ENCODE measurements around the gene TNRC6C.
A peak's percentile ranks its signal among the peaks of the same experiment; 100 is the strongest.

TNRC6C gene

DNA sequence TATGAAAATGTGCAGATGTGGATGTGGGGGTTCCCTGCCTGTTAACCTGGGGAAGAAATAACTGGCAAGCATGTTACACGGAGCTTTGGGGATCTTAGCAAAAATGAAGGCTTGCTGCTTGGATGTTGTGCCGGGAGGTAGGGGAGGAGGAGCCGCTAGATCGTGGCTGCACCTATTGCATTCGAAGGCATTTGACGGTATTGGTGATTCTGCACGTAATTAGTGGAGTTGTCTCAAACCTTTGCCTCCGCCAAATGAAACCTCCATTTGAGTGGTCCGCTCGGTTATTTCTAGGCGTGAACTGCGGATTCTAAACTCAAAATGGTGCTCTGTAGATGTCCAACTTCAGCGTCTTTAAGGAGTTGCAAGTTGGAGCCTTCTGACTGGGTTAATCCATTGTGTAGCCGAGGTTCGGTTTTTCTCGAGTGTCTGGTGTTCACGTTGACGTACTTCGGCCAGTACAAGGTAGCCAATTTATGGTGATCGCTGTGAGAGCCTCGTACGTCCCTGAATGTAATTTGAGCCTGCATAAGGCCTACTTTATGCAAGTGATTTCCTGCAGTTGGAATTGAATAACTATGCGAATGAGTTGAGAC is 1.5 kb downstream of the TNRC6C start (continued):
- TF ChIP-seq, protein P1, sequence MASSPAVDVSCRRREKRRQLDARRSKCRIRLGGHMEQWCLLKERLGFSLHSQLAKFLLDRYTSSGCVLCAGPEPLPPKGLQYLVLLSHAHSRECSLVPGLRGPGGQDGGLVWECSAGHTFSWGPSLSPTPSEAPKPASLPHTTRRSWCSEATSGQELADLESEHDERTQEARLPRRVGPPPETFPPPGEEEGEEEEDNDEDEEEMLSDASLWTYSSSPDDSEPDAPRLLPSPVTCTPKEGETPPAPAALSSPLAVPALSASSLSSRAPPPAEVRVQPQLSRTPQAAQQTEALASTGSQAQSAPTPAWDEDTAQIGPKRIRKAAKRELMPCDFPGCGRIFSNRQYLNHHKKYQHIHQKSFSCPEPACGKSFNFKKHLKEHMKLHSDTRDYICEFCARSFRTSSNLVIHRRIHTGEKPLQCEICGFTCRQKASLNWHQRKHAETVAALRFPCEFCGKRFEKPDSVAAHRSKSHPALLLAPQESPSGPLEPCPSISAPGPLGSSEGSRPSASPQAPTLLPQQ (tag by site-specific recombination; IDR thresholded peaks at IDR 0.05), result no peak
- TF ChIP-seq ZNF174 (tag by site-specific recombination; IDR thresholded peaks at IDR 0.05) (no peak), ZBTB21 (tag by site-specific recombination; IDR thresholded peaks at IDR 0.05) (no peak), ZNF214 (tag by site-specific recombination; IDR thresholded peaks at IDR 0.05; ENCODE audit: borderline replicate concordance) (no peak), OSR2 (tag by site-specific recombination; IDR thresholded peaks at IDR 0.05) (peak; percentile 41; the same call in 1 of the 2 replicates), ZNF292 (tag by site-specific recombination; IDR thresholded peaks at IDR 0.05; ENCODE audit: borderline replicate concordance, low read depth) (no peak), ZNF654 (tag by site-specific recombination; IDR thresholded peaks at IDR 0.05; ENCODE audit: low read depth) (no peak), MYNN (tag by site-specific recombination; IDR thresholded peaks at IDR 0.05; ENCODE audit: borderline replicate concordance) (no peak), ZNF626 (tag by site-specific recombination; IDR thresholded peaks at IDR 0.05) (no peak), ZBTB1 (tag by site-specific recombination; IDR thresholded peaks at IDR 0.05) (no peak), ZNF596 (tag by site-specific recombination; IDR thresholded peaks at IDR 0.05) (no peak), ZSCAN5A (tag by site-specific recombination; IDR thresholded peaks at IDR 0.05) (no peak), KLF8 (tag by site-specific recombination; IDR thresholded peaks at IDR 0.05) (peak; percentile 38; the same call in 1 of the 2 replicates), ZNF423 (tag by site-specific recombination; IDR thresholded peaks at IDR 0.05) (no peak), ZNF19 (tag by site-specific recombination; IDR thresholded peaks at IDR 0.05; ENCODE audit: low read depth) (no peak)

DNA sequence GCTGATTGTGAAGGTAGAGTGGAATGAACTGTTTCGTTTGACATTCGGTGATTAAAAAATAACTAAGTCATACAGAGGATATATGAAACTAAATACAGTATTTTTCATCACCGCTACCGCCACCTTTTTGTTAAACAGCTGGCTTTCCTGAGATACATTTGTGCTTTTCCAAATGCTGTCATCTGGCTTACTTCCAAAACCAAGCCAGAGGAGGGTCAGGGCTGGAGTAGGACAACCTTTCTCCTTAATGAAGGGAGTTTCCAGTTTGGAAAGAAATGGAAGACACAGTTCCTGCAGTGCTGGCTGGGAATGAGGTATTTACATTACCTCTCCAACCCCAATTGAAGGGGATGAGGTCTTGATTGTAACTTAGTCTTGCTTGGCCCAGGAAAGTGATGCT is 3.2 kb downstream of the TNRC6C start:
- ChIA-PET POLR2A (no interaction called here), CTCF (interaction anchor here (0.5 to 4.7 kb wide), 2 partner anchors 52 to 82 kb away, joined by 4 to 28 read pairs; no protein-coding TSS in a partner anchor)
- Histone ChIP-seq H3K4me1 (ENCODE audit: control insufficient read depth, insufficient read depth, low read length) (peaks cover 40% of the 10 kb centered on the region), H3K36me3 (ENCODE audit: control insufficient read depth in 2 of 2, insufficient read depth in 1 of 2, low read length in 2 of 2) (no peaks in the 10 kb centered on the region), H3K9me3 (ENCODE audit: control insufficient read depth, insufficient read depth, low read depth, low read length) (no peaks in the 10 kb centered on the region), H3K27ac (ENCODE audit: extremely low read depth, low read depth, low read length) (no peak overlapping the region), H3K4me3 (ENCODE audit: low read depth, low read length) (no peak overlapping the region)
- peak; percentile 99 for TF ChIP-seq ZNF664 (tag by site-specific recombination; IDR thresholded peaks at IDR 0.05)
- TF ChIP-seq, protein P2, sequence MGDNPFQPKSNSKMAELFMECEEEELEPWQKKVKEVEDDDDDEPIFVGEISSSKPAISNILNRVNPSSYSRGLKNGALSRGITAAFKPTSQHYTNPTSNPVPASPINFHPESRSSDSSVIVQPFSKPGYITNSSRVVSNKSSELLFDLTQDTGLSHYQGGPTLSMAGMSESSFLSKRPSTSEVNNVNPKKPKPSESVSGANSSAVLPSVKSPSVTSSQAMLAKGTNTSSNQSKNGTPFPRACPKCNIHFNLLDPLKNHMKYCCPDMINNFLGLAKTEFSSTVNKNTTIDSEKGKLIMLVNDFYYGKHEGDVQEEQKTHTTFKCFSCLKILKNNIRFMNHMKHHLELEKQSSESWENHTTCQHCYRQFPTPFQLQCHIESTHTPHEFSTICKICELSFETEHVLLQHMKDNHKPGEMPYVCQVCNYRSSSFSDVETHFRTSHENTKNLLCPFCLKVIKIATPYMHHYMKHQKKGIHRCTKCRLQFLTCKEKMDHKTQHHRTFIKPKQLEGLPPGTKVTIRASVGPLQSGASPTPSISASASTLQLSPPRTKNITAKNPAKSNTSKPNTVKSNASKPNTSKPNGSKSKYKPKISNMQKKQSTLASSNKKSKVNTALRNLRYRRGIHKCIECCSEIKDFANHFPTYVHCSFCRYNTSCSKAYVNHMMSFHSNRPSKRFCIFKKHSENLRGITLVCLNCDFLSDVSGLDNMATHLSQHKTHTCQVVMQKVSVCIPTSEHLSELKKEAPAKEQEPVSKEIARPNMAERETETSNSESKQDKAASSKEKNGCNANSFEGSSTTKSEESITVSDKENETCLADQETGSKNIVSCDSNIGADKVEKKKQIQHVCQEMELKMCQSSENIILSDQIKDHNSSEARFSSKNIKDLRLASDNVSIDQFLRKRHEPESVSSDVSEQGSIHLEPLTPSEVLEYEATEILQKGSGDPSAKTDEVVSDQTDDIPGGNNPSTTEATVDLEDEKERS (tag by site-specific recombination; IDR thresholded peaks at IDR 0.05), result no peak
- TF ChIP-seq ZFP3 (tag by site-specific recombination; IDR thresholded peaks at IDR 0.05; ENCODE audit: low read depth), result no peak
- TF ChIP-seq SP3 (tag by site-specific recombination; IDR thresholded peaks at IDR 0.05), result no peak
- no peak for TF ChIP-seq ZNF221 (tag by site-specific recombination; IDR thresholded peaks at IDR 0.05; ENCODE audit: borderline replicate concordance)
- no peak for TF ChIP-seq ZNF514 (tag by site-specific recombination; IDR thresholded peaks at IDR 0.05)
- no peak for TF ChIP-seq ZNF311 (tag by site-specific recombination; IDR thresholded peaks at IDR 0.05; ENCODE audit: borderline replicate concordance)
- TF ChIP-seq, protein P3, sequence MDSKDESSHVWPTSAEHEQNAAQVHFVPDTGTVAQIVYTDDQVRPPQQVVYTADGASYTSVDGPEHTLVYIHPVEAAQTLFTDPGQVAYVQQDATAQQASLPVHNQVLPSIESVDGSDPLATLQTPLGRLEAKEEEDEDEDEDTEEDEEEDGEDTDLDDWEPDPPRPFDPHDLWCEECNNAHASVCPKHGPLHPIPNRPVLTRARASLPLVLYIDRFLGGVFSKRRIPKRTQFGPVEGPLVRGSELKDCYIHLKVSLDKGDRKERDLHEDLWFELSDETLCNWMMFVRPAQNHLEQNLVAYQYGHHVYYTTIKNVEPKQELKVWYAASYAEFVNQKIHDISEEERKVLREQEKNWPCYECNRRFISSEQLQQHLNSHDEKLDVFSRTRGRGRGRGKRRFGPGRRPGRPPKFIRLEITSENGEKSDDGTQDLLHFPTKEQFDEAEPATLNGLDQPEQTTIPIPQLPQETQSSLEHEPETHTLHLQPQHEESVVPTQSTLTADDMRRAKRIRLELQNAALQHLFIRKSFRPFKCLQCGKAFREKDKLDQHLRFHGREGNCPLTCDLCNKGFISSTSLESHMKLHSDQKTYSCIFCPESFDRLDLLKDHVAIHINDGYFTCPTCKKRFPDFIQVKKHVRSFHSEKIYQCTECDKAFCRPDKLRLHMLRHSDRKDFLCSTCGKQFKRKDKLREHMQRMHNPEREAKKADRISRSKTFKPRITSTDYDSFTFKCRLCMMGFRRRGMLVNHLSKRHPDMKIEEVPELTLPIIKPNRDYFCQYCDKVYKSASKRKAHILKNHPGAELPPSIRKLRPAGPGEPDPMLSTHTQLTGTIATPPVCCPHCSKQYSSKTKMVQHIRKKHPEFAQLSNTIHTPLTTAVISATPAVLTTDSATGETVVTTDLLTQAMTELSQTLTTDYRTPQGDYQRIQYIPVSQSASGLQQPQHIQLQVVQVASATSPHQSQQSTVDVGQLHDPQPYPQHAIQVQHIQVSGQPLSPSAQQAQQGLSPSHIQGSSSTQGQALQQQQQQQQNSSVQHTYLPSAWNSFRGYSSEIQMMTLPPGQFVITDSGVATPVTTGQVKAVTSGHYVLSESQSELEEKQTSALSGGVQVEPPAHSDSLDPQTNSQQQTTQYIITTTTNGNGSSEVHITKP (tag by site-specific recombination; IDR thresholded peaks at IDR 0.05), result 0 out of 2 replicates have a peak, but pooled peaks have one; percentile 8
- TF ChIP-seq SP7 (tag by site-specific recombination; IDR thresholded peaks at IDR 0.05), result peak; percentile 35; the same call in 1 of the 2 replicates
- peak; percentile 41; the same call in 1 of the 2 replicates for TF ChIP-seq ZNF366 (tag by site-specific recombination; conservative IDR thresholded peaks at IDR 0.05)
- TF ChIP-seq, protein P4, sequence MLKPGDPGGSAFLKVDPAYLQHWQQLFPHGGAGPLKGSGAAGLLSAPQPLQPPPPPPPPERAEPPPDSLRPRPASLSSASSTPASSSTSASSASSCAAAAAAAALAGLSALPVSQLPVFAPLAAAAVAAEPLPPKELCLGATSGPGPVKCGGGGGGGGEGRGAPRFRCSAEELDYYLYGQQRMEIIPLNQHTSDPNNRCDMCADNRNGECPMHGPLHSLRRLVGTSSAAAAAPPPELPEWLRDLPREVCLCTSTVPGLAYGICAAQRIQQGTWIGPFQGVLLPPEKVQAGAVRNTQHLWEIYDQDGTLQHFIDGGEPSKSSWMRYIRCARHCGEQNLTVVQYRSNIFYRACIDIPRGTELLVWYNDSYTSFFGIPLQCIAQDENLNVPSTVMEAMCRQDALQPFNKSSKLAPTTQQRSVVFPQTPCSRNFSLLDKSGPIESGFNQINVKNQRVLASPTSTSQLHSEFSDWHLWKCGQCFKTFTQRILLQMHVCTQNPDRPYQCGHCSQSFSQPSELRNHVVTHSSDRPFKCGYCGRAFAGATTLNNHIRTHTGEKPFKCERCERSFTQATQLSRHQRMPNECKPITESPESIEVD (tag by site-specific recombination; IDR thresholded peaks at IDR 0.05), result peak; percentile 70

Measured in HEK293 (cell line).